Motor neuron (in vitro differentiated cells): Measurements from ENCODE around the gene UBE2G2. TPM values are rescaled to one million over a fixed set of nuclear protein-coding genes. Genes with fewer than 3 reads are reported as not detected.
A peak's percentile ranks its signal among the peaks of the same experiment; 100 is the strongest.

ENCODE experiments used
- ATAC-seq, 8 experiments: fragments of 200-7000 bp; cut with Tn5 transposase; replicated peaks in 6 of 8; 2 replicates each; pipeline ENCODE4 v1.8.0; 2021; ENCODE audit warnings: mild to moderate bottlenecking in 8 of 8, moderate library complexity in 8 of 8
- H3K27ac ChIP-seq, 2 donors: fragments of 250-450 bp; sonication (Bioruptor Pico); 2 replicates each; pipeline ENCODE4 v1.9.0; 2021; ENCODE audit warnings: antibody characterized with exemption in 2 of 2, mild to moderate bottlenecking in 2 of 2, moderate library complexity in 1 of 2
- H3K4me1 ChIP-seq, 2 donors: fragments of 250-450 bp; sonication (Bioruptor Pico); replicated peaks in 1 of 2; 2 replicates each; pipeline ENCODE4 v1.6.1; 2021; ENCODE audit warnings: antibody characterized with exemption in 2 of 2, mild to moderate bottlenecking in 2 of 2, moderate library complexity in 1 of 2
- H3K4me3 ChIP-seq, 5 donors: fragments of 250-450 bp; sonication (Bioruptor Pico); 2 replicates each; pipeline ENCODE4 v1.9.0; 2021; ENCODE audit warnings: antibody characterized with exemption in 5 of 5, mild to moderate bottlenecking in 5 of 5, moderate library complexity in 4 of 5
- WGBS, 10 experiments: fragments of 450-650 bp; shearing (Covaris generic); methylation state at CpG; one replicate each; pipeline ENCODE4 v1.0.0; 2022; 5-methylcytosine and 5-hydroxymethylcytosine counted together
- in situ Hi-C, 9 experiments: fragments of 400-800 bp; cut with MboI; loops; one replicate each; pipeline ENCODE4 v1.15.0; 2021; ENCODE audit warnings: low sequenced_read_pairs in 9 of 9, low pct_unique_long_range_greater_than_20kb in 2 of 9; ENCODE audit not compliant: unreplicated experiment in 9 of 9
- total RNA-seq, 8 experiments: library from RNA; unstranded; fragments of 300-600 nt; gene quantifications; 2 replicates each; pipeline versions ENCODE4 v1.2.3 to v1.2.4, GENCODE V29; 2022

The UBE2G2 gene
- total RNA-seq, 8 experiments from 2014 or later, result 32.6 to 142 (median 54.7) TPM

GRCh38 chr21:44752671-44753235 lies 48.9 kb downstream of the UBE2G2 start:
- H3K4me3 ChIP-seq, result no peak overlapping the region
- no peak overlapping the region for H3K27ac ChIP-seq
- peaks cover 10 to 12% of the 10 kb centered on the region in 2 donors for H3K4me1 ChIP-seq
- in situ Hi-C loops, result no loop called here
- WGBS, 10 experiments, result 27 to 86% (median 61%) methylated on average over 3 to 9 of the region's 11 CpGs; no CpG with 5 or more reads in 2 of the 10 experiments
- ATAC-seq, result peak in 2 of 8 experiments; percentile 4 to 7

- no peak overlapping the region for H3K27ac ChIP-seq
- H3K4me1 ChIP-seq, result peaks cover 10 to 12% of the 10 kb centered on the region in 2 donors
- WGBS, 10 experiments, result no CpG with 5 or more reads among the region's 34 CpGs
- in situ Hi-C loops, result no loop called here
- no peak for ATAC-seq
- H3K4me3 ChIP-seq, result no peak overlapping the region
These were observed 49.6 kb downstream of the UBE2G2 start for GRCh38 chr21:44751799-44752636.

GRCh38 chr21:44751186-44751798 lies 50.3 kb downstream of the UBE2G2 start:
- H3K4me1 ChIP-seq, result peaks cover 10 to 12% of the 10 kb centered on the region in 2 donors
- no peak overlapping the region for H3K4me3 ChIP-seq
- 60 to 90% (median 83%) methylated on average over 1 to 6 of the region's 24 CpGs; no CpG with 5 or more reads in 6 of the 10 experiments for WGBS, 10 experiments
- ATAC-seq, result no peak
- in situ Hi-C loops, result no loop called here
- no peak overlapping the region for H3K27ac ChIP-seq

- H3K4me3 ChIP-seq, result no peak overlapping the region
- in situ Hi-C loops, result no loop called here
- ATAC-seq, result peak in 2 of 8 experiments; percentile 28 to 52
- peaks cover 10 to 12% of the 10 kb centered on the region in 2 donors for H3K4me1 ChIP-seq
- no peak overlapping the region for H3K27ac ChIP-seq
- 35 to 100% (median 84%) methylated on average over 1 to 8 of the region's 12 CpGs; no CpG with 5 or more reads in 5 of the 10 experiments for WGBS, 10 experiments
These were observed 51.0 kb downstream of the UBE2G2 start for GRCh38 chr21:44750675-44751025.

- Histone ChIP-seq H3K27ac (no peak overlapping the region), H3K4me3 (no peak overlapping the region), H3K4me1 (peaks cover 10 to 12% of the 10 kb centered on the region in 2 donors)
- ATAC-seq, result peak in 2 of 8 experiments; percentile 12 to 21
- in situ Hi-C loops, result loop anchor here in 1 of 9 experiments (25.0 kb wide), 1 partner anchor 87 kb away; no protein-coding TSS in a partner anchor
- WGBS, 10 experiments, result 95 to 100% (median 100%) methylated on average over 1 to 7 of the region's 47 CpGs; no CpG with 5 or more reads in 7 of the 10 experiments
These were observed 51.6 kb downstream of the UBE2G2 start for GRCh38 chr21:44749759-44750674.

- H3K4me1 ChIP-seq, result peaks cover 10 to 12% of the 10 kb centered on the region in 2 donors
- no peak overlapping the region for H3K27ac ChIP-seq
- in situ Hi-C loops, result loop anchor here in 1 of 9 experiments (25.0 kb wide), 1 partner anchor 88 kb away; no protein-coding TSS in a partner anchor
- no peak overlapping the region for H3K4me3 ChIP-seq
- WGBS, 10 experiments, result 73 to 100% (median 95%) methylated on average over 1 to 6 of the region's 26 CpGs; no CpG with 5 or more reads in 7 of the 10 experiments
- ATAC-seq, result peak in 5 of 8 experiments; percentile 8 to 42 (median 19)
These were observed 52.4 kb downstream of the UBE2G2 start for GRCh38 chr21:44749116-44749758.

- no peak overlapping the region for H3K4me3 ChIP-seq
- H3K4me1 ChIP-seq, result peaks cover 10 to 12% of the 10 kb centered on the region in 2 donors
- 7 to 47% (median 27%) methylated on average over 2 to 9 of the region's 16 CpGs; no CpG with 5 or more reads in 3 of the 10 experiments for whole genome bisulfite sequencing, 10 experiments
- in situ Hi-C loops, result loop anchor here in 1 of 9 experiments (25.0 kb wide), 1 partner anchor 89 kb away; no protein-coding TSS in a partner anchor
- peak; percentile 22 to 99 (median 76) for ATAC-seq
- H3K27ac ChIP-seq, result no peak overlapping the region
These were observed 53.0 kb downstream of the UBE2G2 start for GRCh38 chr21:44748621-44749020.

- 0 to 100% (median 100%) methylated on average over 1 of the region's 1 CpG for WGBS, 10 experiments
- Histone ChIP-seq H3K4me1 (no peaks in the 10 kb centered on the region), H3K4me3 (no peak overlapping the region), H3K27ac (no peak overlapping the region)
- in situ Hi-C loops, result loop anchor here in 1 of 9 experiments (25.0 kb wide), 1 partner anchor 95 kb away; no protein-coding TSS in a partner anchor
- peak in 3 of 8 experiments; percentile 41 to 72 (median 63) for ATAC-seq
These were observed 59.0 kb downstream of the UBE2G2 start for GRCh38 chr21:44742418-44743153.

- Histone ChIP-seq H3K4me3 (no peak overlapping the region), H3K27ac (no peak overlapping the region), H3K4me1 (no peaks in the 10 kb centered on the region)
- WGBS, 10 experiments, result 16 to 100% (median 73%) methylated on average over 1 to 3 of the region's 3 CpGs; no CpG with 5 or more reads in 2 of the 10 experiments
- in situ Hi-C loops, result loop anchor here in 1 of 9 experiments (25.0 kb wide), 1 partner anchor 95 kb away; no protein-coding TSS in a partner anchor
- ATAC-seq, result no peak
These were observed 59.7 kb downstream of the UBE2G2 start for GRCh38 chr21:44741921-44742320.

GRCh38 chr21:44740742-44741141 lies 60.9 kb downstream of the UBE2G2 start:
- H3K4me1 ChIP-seq, result no peaks in the 10 kb centered on the region
- no peak overlapping the region for H3K4me3 ChIP-seq
- WGBS, 10 experiments, result 0 to 100% (median 81%) methylated on average over 1 to 4 of the region's 7 CpGs; no CpG with 5 or more reads in 3 of the 10 experiments
- in situ Hi-C loops, result loop anchor here in 1 of 9 experiments (25.0 kb wide), 1 partner anchor 97 kb away; no protein-coding TSS in a partner anchor
- ATAC-seq, result peak in 3 of 8 experiments; percentile 43 to 64 (median 49)
- H3K27ac ChIP-seq, result no peak overlapping the region

- in situ Hi-C loops, result loop anchor here in 1 of 9 experiments (25.0 kb wide), 1 partner anchor 98 kb away; no protein-coding TSS in a partner anchor
- WGBS, 10 experiments, result 14 to 100% (median 57%) methylated on average over 1 of the region's 1 CpG; no CpG with 5 or more reads in 5 of the 10 experiments
- H3K4me3 ChIP-seq, result no peak overlapping the region
- ATAC-seq, result no peak
- no peak overlapping the region for H3K27ac ChIP-seq
- no peaks in the 10 kb centered on the region for H3K4me1 ChIP-seq
These were observed 62.3 kb downstream of the UBE2G2 start for GRCh38 chr21:44739316-44739715.
